ENCODE measurements around the gene ZFHX3.

Gene ZFHX3

DNA sequence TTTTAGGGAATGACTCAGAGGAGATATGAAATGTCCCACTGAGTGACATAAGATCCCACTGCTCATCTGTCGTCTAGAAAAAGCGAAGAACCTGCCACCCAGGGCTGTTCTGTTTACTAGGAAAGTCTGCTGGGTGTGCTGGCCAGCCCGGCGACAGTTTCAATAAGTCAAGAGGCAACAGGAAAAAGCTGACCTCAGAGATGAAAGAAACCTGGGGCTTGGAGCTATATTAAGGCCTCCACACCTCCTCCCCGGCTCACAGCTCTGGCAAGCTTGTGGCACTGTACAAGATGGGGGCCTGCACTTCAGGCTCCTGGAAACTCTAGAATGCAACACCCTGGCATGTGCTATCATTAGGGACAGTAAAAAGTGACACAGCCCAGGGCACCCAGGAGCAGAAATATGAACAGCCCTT lies 10.6 kb downstream of the ZFHX3 start:
- DNase-seq = no peak

DNA sequence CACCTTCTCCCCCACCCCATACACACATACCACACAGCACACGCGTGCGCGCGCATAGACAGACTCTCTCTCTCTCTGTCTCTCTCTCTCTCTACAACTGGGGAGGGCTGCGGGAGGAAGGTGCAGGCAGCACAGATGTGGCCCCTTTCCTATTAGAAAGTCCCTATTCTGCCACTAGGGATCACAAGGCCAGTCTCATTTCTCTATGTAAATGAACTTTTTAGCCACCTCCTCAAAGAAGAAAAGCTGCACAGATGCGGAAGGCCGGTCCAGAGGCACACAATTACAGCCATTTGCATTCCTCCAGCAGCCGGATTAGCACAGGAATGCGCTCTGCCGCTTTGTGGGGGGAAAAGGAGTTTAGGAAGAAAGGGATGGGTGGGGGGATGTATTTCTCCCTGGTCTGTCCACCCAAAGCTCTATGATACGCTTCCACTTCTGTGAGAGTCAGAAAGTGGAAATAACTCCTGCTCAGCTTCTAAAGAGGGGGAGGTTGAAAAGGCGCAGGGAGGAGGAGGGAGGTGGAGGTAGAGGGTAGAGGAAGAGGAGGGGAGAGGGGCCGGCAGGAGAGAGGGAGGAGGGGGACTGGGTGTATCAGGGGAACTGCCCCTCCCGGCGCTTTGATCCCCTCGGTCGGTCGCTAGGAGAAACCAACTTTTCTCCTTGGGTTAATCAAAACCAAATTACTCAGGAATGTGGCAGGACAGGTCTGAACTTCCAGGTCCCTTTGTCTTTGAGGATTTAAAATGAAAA lies 11.7 kb downstream of the ZFHX3 start:
- no peak for DNase-seq

DNA sequence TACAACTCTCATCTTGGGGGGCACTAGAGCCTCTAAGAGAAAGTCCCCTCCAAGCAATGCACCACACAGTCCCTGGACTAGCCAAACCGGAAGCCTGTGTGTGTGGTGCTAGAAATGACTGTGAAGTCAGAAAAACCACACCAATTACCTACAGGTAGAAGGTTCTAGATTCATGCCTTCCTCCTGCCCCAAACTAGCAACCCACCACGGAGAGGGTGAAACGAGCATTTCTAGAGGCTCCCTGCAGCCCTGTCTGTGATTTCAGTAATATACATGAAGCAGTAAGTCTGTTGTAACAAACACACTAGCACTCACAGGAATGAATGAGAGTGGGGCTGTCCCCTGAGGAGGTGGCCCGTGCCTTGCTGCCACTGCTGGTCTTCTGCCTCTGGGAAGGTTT lies 13.6 kb downstream of the ZFHX3 start:
- DNase-seq = no peak

DNA sequence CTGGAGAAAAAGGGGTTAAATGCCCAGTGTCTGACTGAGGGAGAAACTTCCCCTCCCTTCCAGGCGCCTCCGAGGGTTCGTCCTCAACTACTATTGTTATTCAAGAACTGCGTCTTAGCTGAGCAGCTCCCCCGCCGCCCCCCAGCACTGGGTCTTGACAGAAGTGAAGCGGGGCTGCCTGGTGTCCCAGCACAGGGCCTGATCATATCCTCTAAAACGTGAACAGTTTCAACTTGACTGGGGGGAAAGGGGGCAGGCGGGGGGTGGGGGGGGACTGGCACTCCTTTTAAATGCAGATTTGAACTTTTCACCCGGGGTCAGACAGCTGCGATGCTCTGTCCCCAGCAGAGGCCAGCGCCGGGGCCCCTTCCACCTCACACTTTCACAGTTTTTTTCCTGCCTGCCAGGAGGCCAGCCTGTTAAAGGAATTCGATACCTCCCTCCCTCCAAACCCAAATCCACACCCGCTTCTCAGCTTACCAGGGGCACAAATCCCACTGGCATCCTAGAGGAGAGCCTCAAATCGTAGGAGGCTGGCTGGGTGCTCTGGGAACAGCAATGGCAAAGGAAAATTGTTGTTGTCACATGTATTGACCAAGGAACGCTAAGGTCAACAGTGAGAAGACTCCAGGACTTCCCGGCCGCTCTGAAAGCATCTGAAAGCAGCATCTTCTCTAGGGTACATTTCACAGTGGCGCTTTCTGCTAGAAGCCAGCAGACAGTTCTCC lies 14.5 kb downstream of the ZFHX3 start:
- DNase-seq = no peak

DNA sequence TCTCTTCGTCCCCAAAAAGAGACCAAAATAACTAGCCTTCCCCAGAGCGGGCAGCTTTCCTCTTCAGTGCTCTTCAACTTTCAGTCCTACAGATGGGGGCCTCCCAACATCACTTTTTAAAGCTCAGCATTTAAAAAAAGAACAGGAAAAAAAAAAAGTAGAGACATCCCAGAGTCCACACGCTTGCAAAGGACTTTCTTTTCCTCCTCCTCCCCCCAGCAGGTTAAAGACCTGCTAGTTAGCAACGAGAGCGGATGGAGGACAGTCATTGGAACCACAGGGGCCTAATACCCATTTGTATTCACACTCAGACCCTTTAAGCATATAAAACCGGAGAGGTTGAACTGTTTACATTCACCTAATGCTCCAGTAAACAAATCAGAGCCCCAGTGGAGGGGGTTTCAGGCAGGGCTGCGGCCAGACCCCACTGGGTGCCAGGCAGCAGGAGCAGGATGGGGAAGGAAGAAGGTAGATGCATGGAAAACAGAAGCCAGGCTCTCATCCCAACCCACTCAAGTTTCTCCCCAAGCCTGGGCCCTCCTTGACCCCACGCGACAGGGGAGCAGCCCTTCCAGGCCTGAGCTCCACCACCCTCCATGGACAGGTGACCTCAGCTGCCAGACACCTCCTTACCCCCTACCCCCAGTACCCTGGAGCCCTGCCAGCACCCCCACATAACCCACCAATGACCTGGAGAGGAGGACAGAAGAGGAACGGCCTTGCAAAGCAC lies 15.2 kb downstream of the ZFHX3 start:
- DNase-seq = no peak

DNA sequence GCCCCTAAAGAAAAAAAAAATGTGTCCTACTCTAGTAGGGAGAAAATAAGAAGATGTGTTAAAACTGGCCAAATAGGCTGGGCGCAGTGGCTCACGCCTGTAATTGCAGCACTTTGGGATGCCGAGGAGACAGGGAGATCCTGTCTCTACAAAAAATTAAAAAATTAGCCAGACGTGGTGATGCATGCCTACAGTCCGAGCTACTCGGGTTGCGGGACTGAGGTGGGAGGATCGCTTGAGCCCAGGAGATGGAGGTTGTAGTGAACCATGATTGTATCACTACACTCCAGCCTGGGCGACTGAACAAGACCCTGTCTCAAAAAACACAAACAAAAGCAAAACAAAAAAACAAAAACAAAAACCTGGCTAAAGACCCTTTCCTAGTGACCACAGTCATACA lies 15.9 kb downstream of the ZFHX3 start:
- DNase-seq = no peak

DNA sequence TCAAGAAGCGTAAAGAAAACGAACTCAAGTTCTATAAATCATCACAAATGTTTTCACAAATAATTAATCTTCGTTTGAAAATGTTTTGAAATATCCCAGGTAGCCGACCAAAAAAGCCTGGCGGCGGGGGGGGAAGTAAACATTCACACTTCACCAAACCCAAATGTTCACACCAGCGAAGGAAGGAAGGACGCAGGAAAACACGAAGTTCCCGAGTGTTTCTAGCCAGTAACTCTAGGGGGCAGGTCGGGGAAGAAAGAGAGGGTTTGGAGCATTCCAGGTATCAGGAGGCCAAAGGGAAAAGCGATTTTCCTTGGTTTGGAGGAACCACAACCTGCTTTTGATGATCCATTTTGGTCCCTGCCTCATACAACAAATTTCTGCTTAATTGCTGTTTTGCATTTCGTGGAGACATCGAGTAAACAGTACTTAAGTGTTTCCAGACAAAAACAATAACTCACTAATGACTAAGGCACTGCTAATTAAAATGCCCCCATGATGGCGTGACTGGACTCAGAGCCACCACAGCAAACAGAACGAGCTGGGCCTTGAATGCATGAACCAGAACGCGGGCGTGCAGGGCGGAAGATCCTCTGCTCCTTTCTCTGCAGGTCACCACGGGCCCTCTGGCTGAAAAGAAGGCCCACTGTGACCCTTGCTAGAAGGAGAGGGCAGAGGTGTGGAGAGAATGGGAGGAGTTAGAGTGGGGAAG lies 16.6 kb downstream of the ZFHX3 start:
- no peak for DNase-seq

DNA sequence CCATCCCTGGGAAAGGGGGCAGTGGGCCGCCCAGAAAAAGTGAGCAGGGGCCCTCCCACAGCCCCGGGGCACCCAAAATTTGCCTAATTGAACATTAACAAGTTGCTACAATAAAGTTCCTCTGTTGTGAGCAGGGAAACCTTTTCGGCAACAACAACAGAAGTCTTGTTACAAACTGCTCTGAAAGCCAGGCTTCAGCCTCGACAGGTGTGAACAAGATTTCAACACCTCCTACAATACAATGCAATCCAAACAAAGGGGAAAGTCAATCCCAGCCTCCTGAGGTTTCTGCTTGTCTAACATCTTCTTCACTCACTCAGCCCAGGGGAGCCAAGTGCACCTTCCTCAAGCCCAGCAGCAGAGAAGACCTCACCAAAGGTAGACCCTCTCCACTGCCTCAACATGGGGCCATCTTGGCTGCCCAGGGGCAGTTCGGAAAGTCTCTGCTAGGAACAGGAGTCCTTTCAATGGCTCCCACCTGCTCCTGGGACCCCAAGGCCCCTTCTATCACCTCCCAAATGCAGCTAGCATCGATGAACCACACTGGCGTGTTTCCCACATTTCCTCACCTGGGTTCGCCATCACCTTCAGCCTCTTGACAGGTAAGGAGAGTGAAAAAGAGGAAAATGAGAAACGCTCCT lies 19.1 kb downstream of the ZFHX3 start:
- DNase-seq = no peak

DNA sequence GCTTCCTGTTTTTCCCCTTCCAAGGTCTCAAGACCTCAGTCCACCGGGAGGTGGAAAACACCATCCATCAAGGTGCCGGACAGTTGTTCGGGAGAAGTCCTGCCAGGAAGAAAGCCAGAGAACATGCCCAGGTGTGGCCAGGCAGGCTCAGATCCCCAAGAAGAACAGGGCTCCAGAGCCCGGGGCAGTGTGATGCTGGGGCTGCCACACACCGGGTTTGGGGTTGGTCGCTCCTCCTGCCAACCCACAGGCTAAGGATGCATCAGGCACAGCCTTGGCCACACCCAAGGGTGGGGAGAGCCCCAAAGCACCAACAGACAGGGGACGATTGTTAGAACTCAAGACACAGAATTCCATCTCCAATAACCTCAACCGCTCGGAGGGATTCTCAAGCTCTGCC lies 19.7 kb downstream of the ZFHX3 start:
- DNase-seq = no peak

DNA sequence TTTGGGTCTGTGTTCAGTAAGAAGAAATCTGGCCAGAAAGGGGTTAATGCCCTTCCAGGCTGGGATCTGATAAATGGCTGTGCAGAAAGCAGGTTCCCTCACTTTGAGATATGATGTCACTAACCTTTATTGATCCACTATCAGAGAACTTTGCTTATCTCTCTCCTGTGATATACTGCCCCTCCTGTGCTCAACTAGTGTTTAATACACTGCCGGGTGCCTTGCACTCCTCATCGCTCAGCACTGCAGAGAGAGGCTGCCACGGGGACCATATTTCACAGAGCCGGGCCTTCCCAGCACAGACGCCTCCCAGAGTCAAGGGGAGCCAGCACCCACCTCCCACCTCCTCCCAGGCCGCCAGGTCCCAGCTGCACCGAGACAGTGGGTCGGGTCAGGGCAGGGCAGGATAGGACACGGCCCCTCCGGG lies 20.2 kb downstream of the ZFHX3 start:
- no peak for DNase-seq

DNA sequence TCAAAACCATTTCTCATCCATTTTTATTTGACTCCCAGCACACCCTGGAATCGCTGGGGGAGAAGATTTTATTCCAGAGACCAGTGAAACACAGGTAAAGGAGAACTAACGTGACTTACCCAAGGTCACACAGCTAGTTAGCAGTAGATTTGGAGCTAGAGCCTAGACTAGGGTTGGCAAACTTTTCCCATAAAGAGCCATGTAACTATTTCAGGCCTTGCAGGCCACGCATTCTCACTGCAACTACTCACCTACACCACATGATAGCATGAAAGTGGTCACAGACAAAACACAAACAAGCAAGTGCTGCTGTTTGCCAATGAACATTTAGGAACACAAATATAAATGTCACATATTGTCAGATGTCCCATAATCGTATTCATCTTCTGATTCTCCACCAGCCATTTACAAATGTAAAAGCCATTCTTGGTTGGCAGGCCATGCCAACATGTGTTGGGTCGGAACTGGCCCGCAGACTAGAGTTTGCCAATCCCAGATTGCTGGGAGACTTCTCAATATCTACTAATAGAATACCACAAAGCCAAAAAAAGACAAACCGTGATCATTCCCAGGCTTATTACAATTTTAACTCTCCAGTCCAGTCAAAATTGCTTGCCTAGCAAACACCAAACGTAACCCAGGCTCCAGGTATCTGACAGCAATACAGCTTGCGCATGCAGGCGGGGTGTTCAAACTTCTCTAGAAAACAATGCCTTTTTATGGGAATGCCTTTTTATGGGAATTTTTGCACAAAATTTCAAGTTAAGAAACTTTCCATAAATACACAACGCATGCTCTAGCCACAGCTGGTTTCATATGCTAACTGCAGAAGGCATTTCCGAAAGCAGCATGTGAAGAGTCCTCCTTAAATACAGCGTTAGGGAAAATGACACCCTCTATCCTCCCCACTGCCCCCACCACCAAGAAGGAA lies 20.9 kb downstream of the ZFHX3 start:
- DNase-seq = no peak

DNA sequence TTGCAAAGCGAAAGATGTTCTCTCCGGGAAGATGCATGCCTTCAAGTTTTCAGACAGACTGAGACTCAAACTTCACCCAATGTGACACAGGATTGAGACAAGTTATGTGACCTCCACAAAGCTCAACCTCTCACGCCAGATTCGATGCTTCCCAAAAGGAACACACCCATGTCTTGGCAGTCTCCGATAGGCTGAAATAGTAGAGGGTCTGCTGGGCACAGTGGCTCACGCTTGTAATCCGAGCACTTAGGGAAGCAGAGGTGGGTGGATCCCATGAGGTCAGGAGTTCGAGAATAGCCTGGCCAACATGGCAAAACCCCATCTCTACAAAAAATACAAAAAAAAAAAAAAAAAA lies 22.1 kb downstream of the ZFHX3 start:
- DNase-seq = no peak

DNA sequence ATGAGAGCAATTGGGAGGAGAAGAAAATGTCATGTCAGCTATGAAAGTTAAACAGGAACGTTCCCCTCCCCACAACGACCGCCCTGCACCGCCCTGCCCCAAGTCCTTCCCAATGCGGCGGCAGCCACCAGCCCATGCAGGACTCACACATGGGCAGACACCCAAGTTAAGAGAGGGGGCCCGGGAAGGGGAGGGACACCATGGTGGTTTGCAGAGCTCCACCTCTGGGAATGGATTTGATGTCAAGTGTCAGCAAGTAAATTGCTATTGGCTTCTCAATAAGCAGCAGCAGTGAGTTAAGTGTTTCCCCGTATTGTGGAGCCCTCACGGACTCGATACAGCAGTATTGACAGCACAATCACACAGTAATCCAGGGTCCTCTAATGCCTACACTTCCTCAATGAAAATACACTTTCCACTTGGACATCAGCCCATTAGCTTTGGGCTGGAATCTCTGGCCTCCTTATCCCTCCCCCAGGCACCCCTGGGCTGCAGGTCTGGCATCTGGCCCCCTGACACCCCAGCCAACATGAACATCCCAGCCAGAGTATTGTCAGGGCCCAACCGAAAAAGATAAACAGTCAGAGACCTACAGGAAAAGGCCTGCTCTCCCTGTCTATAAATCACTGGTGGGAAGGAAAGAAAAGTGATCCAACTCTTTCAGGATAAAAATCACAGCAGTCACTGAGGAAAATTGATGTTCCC lies 22.6 kb downstream of the ZFHX3 start:
- DNase-seq = no peak

DNA sequence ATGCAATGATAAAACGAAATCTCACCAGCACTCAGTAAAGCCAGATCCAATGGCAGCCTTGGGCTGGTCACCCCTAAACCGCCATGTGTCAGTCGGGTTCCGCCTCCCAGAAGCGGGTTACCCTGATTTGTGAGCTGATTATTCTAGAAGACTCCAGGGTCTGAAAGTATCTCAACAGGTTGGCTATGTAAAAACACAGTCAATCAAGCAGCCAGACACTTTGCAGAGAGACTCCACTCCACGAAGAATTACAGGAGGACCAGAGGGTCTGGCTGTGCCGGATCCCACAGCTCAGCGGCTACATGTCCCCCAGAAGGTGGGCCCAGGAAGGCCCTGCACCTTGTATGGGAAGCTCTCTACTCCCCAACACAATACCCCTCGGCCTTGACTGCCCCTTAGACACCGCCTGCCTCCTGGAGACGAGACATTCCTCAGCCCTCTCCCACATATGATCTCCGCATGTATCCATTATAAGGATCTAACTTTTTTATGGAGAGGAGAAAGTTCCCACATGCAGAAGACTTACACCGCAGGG lies 23.3 kb downstream of the ZFHX3 start:
- DNase-seq = no peak

DNA sequence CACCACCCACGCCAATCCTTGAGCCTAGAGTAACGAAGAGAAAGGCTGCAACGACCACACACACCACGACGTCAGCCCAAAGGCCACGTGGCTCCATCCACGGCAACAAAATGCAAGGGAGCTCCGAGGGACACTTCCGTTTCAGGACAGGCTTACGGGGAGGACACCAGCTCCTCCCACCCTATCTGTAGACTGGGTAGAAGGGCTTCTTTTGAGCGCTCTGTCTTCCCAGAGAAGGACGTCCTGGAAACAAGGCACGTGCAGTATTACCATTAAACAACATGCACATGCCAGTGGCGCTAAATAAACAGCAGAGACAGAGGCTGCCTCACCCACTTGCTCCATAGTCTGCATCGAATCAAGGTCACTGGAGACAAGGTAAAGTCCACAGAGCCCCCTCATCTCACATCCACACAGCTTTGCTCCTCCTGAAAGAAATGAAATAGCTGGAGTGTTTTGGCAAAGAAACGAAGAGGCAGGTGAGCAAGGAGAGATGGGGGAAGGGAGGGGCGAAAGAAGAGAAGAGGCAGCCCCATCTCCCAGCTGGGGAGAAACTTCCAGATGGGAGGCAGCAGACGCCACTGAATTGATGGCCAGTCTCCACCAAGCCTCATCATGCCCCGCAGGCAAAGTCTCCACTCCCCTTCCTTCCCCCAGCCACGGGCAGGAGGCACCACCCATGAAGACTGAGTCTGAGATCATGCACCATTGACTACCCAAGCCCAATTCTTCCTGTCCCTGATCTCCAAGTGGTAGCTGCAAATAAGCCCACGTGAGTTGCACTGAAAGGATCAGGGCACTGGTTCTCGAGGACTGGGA lies 24.0 kb downstream of the ZFHX3 start:
- no peak for DNase-seq

DNA sequence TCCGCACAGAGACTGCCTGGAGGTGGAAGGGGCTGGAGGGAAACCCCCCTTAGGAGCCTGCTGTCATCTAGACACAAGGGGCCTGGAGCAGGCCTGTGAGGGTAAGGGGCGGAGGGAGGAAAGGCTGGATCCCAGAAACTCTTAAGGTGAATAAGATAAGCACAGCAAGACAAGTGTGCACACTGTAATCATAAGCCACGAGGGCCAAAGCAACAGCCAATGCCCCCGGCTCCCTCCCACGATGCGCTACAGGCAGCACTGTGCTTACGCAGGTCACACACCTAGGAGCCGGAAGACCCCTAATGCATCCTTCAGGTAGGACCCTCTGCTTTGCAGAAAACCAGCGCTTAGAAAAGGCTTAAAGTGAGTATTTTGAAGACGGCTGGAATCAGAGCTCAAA lies 24.6 kb downstream of the ZFHX3 start:
- no peak for DNase-seq

DNA sequence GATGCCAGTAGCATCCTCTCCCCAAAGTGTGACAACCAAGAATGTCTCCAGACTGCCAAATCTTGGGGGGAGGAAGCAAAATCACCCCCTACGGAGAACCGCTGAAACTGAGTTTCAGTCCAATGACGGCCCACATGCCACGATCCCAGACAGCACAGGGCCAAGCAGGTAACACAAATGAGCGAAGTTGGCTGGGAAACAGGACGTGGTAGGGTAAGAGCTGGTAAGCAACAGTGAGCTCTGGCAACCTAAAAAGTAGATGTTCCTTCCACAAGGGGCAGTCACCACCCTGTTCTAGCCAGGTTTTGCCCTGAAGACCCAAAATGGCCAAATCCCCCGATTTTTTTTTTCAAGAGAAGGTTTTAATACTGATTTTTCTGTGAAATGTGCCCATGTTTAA lies 25.4 kb downstream of the ZFHX3 start:
- no peak for DNase-seq

DNA sequence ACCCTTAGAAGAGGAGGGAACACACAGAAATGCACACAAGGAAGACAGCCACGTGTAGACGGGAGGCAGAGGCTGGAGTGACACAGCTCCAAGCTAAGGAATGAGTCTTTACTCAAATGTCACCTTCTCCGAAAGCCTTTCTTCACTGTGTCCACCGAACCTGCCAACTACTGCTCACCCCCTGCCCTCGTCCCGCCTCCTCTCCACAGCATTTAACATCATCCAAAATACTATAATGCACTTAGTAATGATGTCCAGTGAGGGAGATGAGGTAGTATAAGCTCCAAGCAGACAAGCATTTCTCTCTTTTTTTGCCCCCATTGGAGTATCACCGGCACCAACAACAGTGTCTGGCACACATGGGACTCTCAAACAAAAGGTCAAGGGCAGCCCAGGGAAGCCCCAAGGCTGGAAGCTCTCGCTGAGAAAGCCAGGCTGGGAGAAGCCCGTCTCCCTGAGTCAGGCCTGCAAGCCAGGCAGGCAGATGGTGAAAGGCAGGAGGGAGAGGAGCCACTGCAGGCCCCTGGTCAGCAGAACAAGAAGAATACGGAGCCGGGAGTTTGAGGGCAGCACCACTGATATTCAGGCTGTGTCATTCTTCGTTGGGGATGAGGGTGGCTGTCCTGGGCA lies 25.9 kb downstream of the ZFHX3 start:
- no peak for DNase-seq

DNA sequence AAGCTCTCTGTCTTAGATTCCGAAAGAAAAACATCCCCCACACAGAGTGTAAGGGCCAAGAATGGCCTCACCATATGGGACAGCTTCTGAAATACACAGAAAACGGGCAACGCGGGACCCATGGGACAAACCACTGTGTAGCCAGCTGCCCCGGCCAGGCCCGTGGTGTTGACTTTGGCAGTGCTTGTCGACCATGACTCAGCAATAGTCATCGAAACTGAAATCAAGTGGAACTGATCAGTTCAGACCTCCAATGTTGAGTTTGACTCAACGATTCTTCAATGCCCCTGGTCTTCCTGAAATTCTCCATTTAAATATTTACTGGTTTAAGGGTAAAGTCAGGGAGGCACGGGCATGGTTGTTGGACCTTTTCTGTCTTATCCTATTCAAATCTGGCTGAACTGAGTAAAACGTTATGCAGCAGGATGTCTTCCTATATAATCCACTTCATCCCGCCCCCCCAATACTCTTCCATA lies 27.5 kb downstream of the ZFHX3 start:
- peak; percentile 93 for DNase-seq

Data from SHP77 treated with DMSO at 0.1 percent for 48 hours (cell line).